K562 (cell line): ENCODE measurements around the gene SMIM35. TPM values are rescaled to one million over a fixed set of nuclear protein-coding genes. Genes with fewer than 3 reads are reported as not detected.

ENCODE experiments used
- AFF1 ChIP-seq, 2 experiments: fragments of 450-650 bp; IDR thresholded peaks; 2 replicates each; pipeline ENCODE4 v1.6.1; 2018; ENCODE audit warnings: mild to moderate bottlenecking in 2 of 2, low read depth in 1 of 2; ENCODE audit not compliant: partially characterized antibody in 2 of 2
- CBX3 ChIP-seq, 2 experiments: IDR thresholded peaks; 1 replicate in 1 of 2; 2 replicates in 1 of 2; pipeline ENCODE4 v1.6.1; 2012; ENCODE audit warnings: inconsistent platforms in 2 of 2, low read length in 2 of 2, borderline replicate concordance in 1 of 2, control low read depth in 1 of 2
- NFE2 ChIP-seq: IDR thresholded peaks from 2 replicates; pipeline ENCODE4 v1.6.1; 2014; ENCODE audit warnings: antibody characterized with exemption, low read depth
- SIRT6 ChIP-seq: IDR thresholded peaks from one replicate; pipeline ENCODE4 v1.6.1; 2012; ENCODE audit warnings: low read depth, mild to moderate bottlenecking, control low read depth, inconsistent platforms, low read length, moderate library complexity
- TCFL5 ChIP-seq: fragments of 250-450 bp; sonication (Bioruptor Pico); conservative IDR thresholded peaks from 2 replicates; pipeline ENCODE4 v1.6.1; 2021; ENCODE audit warnings: mild to moderate bottlenecking, moderate library complexity, matching md5 sums
- ZBTB17 ChIP-seq: fragments of 450-650 bp; formaldehyde crosslinking; IDR thresholded peaks from 2 replicates; pipeline ENCODE4 v1.4.0; 2020; ENCODE audit warnings: mild to moderate bottlenecking
- ZFP1 ChIP-seq: fragments of 450-650 bp; formaldehyde crosslinking; IDR thresholded peaks from 2 replicates; pipeline ENCODE4 v1.4.0; 2020; ENCODE audit warnings: mild to moderate bottlenecking, mixed read lengths
- ZNF318 ChIP-seq, 2 experiments: fragments of 450-650 bp; IDR thresholded peaks; 2 replicates each; pipeline ENCODE4 v1.6.1; 2016; ENCODE audit warnings: mild to moderate bottlenecking in 2 of 2, borderline replicate concordance in 1 of 2, low read depth in 1 of 2, moderate library complexity in 1 of 2
- polyA plus RNA-seq, 8 experiments: library from polyadenylated mRNA; depleted of rRNA in 4 of 8; stranded (reverse) in 5 of 8; unstranded in 3 of 8; fragments of >200 nt; fragmentation: Nextera tagmentation in 2 of 8; fragmentation: Illumina TruSeq in 1 of 8; extraction: Ambion mirVana in 2 of 8; extraction: Trizol in 1 of 8; gene quantifications; 2 replicates each; pipeline versions ENCODE4 v1.2.1 to v1.2.3, GENCODE V29; 2011 to 2014; ENCODE audit warnings: inconsistent platforms in 1 of 8, missing spikeins in 1 of 8
- total RNA-seq, 7 experiments: library from RNA; depleted of rRNA in 6 of 7; stranded (reverse); fragments of >200 nt in 6 of 7; fragmentation: Illumina TruSeq in 2 of 7; extraction: Trizol in 2 of 7; gene quantifications; 2 replicates each; pipeline versions ENCODE4 v1.2.1 to v1.2.3, GENCODE V29; 2011 to 2021; ENCODE audit warnings: low replicate concordance in 1 of 7

SMIM35 gene
- total and polyA plus RNA-seq, 9 of the 15 experiments (the other 6 are each of a cell fraction or from before 2014, with no cell fraction given), result 0.03 TPM; not detected in 7

GRCh38 chr11:117985953-117986887, 100.5 kb downstream of the SMIM35 start, which contains the start of gene IL10RA (continued):
- no peak for TF ChIP-seq AFF1 (IDR thresholded peaks at IDR 0.05; ENCODE audit: low read depth in 1 of 2, partially characterized antibody in 2 of 2)
- no peak for TF ChIP-seq CBX3 (IDR thresholded peaks at IDR 0.05; ENCODE audit: borderline replicate concordance in 1 of 2, low read length in 2 of 2)
- 0 out of 2 replicates have a peak, but pooled peaks have one; percentile 62 for TF ChIP-seq ZBTB17 (CRISPR knock-in tag)
- TF ChIP-seq ZFP1 (CRISPR knock-in tag), result no peak
- no peak for TF ChIP-seq NFE2
- TF ChIP-seq SIRT6, result no peak
- TF ChIP-seq TCFL5 (CRISPR knock-in tag), result no peak
- TF ChIP-seq ZNF318 (IDR thresholded peaks at IDR 0.05; ENCODE audit: borderline replicate concordance in 1 of 2, low read depth in 1 of 2), result no peak
